Neuronal stem cell (in vitro differentiated cells): ENCODE measurements around the gene REC114.

Source experiments
- DNase-seq: peaks from one replicate; pipeline ENCODE4 v3.0.0-alpha.2; 2013; ENCODE audit warnings: low spot score
- H2AFZ ChIP-seq: one replicate; pipeline ENCODE4 v1.6.1; 2013; ENCODE audit warnings: mild to moderate bottlenecking, low read length, inconsistent platforms
- H2AK5ac ChIP-seq: 2 replicates; pipeline ENCODE4 v1.6.1; 2013; ENCODE audit warnings: low read depth, mild to moderate bottlenecking, inconsistent platforms, low read length, moderate library complexity, mixed read lengths
- H2BK120ac ChIP-seq: 2 replicates; pipeline ENCODE4 v1.6.1; 2013; ENCODE audit warnings: low read depth, mild to moderate bottlenecking, inconsistent platforms, low read length, moderate library complexity, mixed read lengths
- H2BK12ac ChIP-seq: one replicate; pipeline ENCODE4 v1.6.1; 2013; ENCODE audit warnings: low read length, inconsistent platforms
- H2BK15ac ChIP-seq: 2 replicates; pipeline ENCODE4 v1.6.1; 2013; ENCODE audit warnings: mild to moderate bottlenecking, low read length, inconsistent platforms, mixed read lengths
- H2BK5ac ChIP-seq: one replicate; pipeline ENCODE4 v1.6.1; 2013; ENCODE audit warnings: inconsistent platforms, mild to moderate bottlenecking, low read length, moderate library complexity
- H3K14ac ChIP-seq: one replicate; pipeline ENCODE4 v1.6.1; 2013; ENCODE audit warnings: low read length, inconsistent platforms
- H3K18ac ChIP-seq: 2 replicates; pipeline ENCODE4 v1.6.1; 2013; ENCODE audit warnings: low read length, inconsistent platforms
- H3K23ac ChIP-seq: 2 replicates; pipeline ENCODE4 v1.6.1; 2013; ENCODE audit warnings: low read depth, mild to moderate bottlenecking, mixed read lengths, low read length, inconsistent platforms; ENCODE audit not compliant: poor library complexity
- H3K27ac ChIP-seq: replicated peaks from 3 replicates; pipeline ENCODE4 v1.5.1; 2013; ENCODE audit warnings: low read length, inconsistent platforms
- H3K27me3 ChIP-seq, 3 experiments: 2 replicates each; pipeline ENCODE4 v1.6.1; 2013; ENCODE audit warnings: low read length in 3 of 3, mild to moderate bottlenecking in 2 of 3, inconsistent platforms in 1 of 3, low read depth in 1 of 3, mixed read lengths in 1 of 3, moderate library complexity in 1 of 3; ENCODE audit not compliant: control insufficient read depth in 3 of 3, insufficient read depth in 3 of 3
- H3K36me3 ChIP-seq, 2 donors: replicated peaks in 1 of 2; 2 replicates each; pipeline ENCODE4 v1.6.1; 2013; ENCODE audit warnings: low read length in 2 of 2; ENCODE audit not compliant: control insufficient read depth in 2 of 2, insufficient read depth in 2 of 2
- H3K4ac ChIP-seq: 2 replicates; pipeline ENCODE4 v1.6.1; 2013; ENCODE audit warnings: inconsistent platforms, mild to moderate bottlenecking, low read length, moderate library complexity
- H3K4me1 ChIP-seq, 2 donors: 1 replicate in 1 of 2; 2 replicates in 1 of 2; pipeline ENCODE4 v1.6.1; 2013; ENCODE audit warnings: low read length in 2 of 2, low read depth in 1 of 2; ENCODE audit not compliant: control insufficient read depth in 2 of 2, insufficient read depth in 1 of 2
- H3K4me2 ChIP-seq: one replicate; pipeline ENCODE4 v1.6.1; 2013; ENCODE audit warnings: mild to moderate bottlenecking, low read length, inconsistent platforms; ENCODE audit not compliant: insufficient read depth, poor library complexity, severe bottlenecking
- H3K4me3 ChIP-seq, 2 donors: 2 replicates each; pipeline ENCODE4 v1.5.1; 2013; ENCODE audit warnings: low read length in 2 of 2, mild to moderate bottlenecking in 2 of 2, inconsistent platforms in 1 of 2, moderate library complexity in 1 of 2
- H3K79me1 ChIP-seq: one replicate; pipeline ENCODE4 v1.6.1; 2013; ENCODE audit warnings: low read depth, mild to moderate bottlenecking, inconsistent platforms, low read length, moderate library complexity
- H3K9ac ChIP-seq: one replicate; pipeline ENCODE4 v1.6.1; 2013; ENCODE audit warnings: mild to moderate bottlenecking, low read depth, low read length, inconsistent platforms; ENCODE audit not compliant: poor library complexity
- H3K9me3 ChIP-seq, 2 donors: replicated peaks in 1 of 2; 2 replicates each; pipeline versions ENCODE3 to v1.6.1; 2013; ENCODE audit warnings: low read length in 2 of 2, mild to moderate bottlenecking in 2 of 2, inconsistent platforms in 1 of 2, low read depth in 1 of 2, mixed read lengths in 1 of 2, moderate library complexity in 1 of 2; ENCODE audit not compliant: control insufficient read depth in 2 of 2, insufficient read depth in 1 of 2
- H4K8ac ChIP-seq: one replicate; pipeline ENCODE4 v1.6.1; 2013; ENCODE audit warnings: low read depth, mild to moderate bottlenecking, inconsistent platforms, low read length, moderate library complexity
- H4K91ac ChIP-seq: one replicate; pipeline ENCODE4 v1.6.1; 2013; ENCODE audit warnings: low read length, low read depth, mild to moderate bottlenecking, inconsistent platforms; ENCODE audit not compliant: poor library complexity
- WGBS, 2 donors: extraction: QIAGEN DNeasy Blood & Tissue Kit; methylation state at CpG; one replicate each; pipeline ENCODE4 v1.1.7; 2013; ENCODE audit warnings: missing lambda C conversion rate in 2 of 2, mixed read lengths in 1 of 2; ENCODE audit not compliant: insufficient read length in 2 of 2, insufficient replicate concordance in 1 of 2; ENCODE audit errors: extremely low coverage in 2 of 2; 5-methylcytosine and 5-hydroxymethylcytosine counted together

The REC114 gene

DNA sequence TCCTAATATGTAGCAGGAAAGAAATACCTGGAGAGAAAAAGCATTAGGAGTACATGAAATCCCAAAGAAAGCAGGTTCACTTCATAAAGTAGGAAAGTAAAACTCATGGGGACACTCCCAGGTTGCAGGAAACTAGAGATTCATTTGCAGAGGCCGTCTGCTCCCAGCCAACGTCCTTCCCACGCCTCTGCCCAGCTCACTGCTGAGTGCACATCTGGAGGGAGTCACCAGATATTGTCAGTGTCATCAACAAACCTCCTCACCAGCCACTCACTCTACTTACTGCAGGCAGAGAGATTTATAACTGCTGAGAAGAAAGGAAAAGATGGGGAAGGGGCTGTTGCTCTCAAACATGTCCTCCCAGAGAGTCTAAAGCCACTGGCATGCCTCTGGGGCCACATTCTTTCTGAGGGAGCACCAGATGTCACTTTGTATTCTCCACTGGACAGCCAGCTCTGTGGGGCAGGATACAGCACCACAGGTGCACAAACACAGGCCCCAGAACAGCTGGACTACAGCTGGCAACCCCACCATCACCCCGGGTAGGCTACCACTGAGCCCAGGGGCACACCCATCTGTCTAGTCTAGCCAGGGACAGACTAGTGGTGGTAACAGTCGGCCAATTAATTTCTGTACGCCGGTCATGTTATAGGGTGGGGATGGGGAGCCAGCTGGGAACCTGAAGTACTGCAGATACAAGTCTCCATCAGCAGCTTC, 125.8 kb downstream of the REC114 start:
- Histone ChIP-seq H3K4ac (no peak overlapping the region), H3K9me3 (no peaks in the 10 kb centered on the region), H3K23ac (no peak overlapping the region), H2BK5ac (no peak overlapping the region), H3K4me2 (no peak overlapping the region), H3K18ac (no peak overlapping the region), H2AK5ac (no peak overlapping the region), H4K91ac (no peak overlapping the region), H3K79me1 (no peaks in the 10 kb centered on the region), H3K9ac (no peak overlapping the region), H2BK120ac (no peak overlapping the region), H3K4me1 (peaks cover 0 to 10% of the 10 kb centered on the region in 2 donors), H3K27me3 (no peaks in the 10 kb centered on the region), H2BK15ac (no peak overlapping the region), H3K14ac (no peak overlapping the region), H3K27ac (no peak overlapping the region), H4K8ac (no peak overlapping the region), H3K36me3 (peaks cover 29 to 93% of the 10 kb centered on the region in 2 donors), H2BK12ac (no peak overlapping the region), H2AFZ (no peak overlapping the region), H3K4me3 (no peak overlapping the region)
- no peak for DNase-seq
- no CpG with 5 or more reads among the region's 7 CpGs for WGBS, 2 donors

DNA sequence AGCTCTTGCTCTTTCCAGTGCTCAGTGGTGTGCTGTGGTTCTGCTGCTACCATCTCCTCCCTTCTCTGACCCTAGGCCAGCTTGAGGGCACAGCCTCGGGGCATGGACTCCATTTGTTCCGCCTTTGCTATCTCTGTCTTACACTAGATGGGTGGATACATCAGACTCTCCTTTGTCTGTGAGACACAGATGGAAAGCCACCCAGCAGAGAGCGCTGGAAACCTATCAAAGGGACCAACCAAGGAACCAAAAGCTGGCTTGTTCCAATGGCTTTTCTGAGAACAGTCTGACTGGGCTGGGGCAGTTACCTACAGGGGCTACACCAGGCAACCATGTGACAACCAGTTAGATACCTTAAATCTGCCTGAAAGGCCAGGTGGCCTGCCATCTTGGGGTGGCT, 126.4 kb downstream of the REC114 start:
- H3K4ac ChIP-seq, result no peak overlapping the region
- no peaks in the 10 kb centered on the region for H3K27me3 ChIP-seq
- no peak for DNase-seq
- no peak overlapping the region for H3K4me3 ChIP-seq
- H3K23ac ChIP-seq, result no peak overlapping the region
- no peak overlapping the region for H2BK5ac ChIP-seq
- H2BK15ac ChIP-seq, result no peak overlapping the region
- no peak overlapping the region for H2AFZ ChIP-seq
- peaks cover 0 to 8% of the 10 kb centered on the region in 2 donors for H3K4me1 ChIP-seq
- no peak overlapping the region for H4K91ac ChIP-seq
- no peak overlapping the region for H3K14ac ChIP-seq
- no peak overlapping the region for H2BK12ac ChIP-seq
- H4K8ac ChIP-seq, result no peak overlapping the region
- no CpG with 5 or more reads among the region's 3 CpGs for WGBS, 2 donors
- H3K4me2 ChIP-seq, result no peak overlapping the region
- H3K27ac ChIP-seq, result no peak overlapping the region
- H2BK120ac ChIP-seq, result no peak overlapping the region
- no peak overlapping the region for H3K9ac ChIP-seq
- peaks cover 30 to 94% of the 10 kb centered on the region in 2 donors for H3K36me3 ChIP-seq
- no peak overlapping the region for H3K18ac ChIP-seq
- H2AK5ac ChIP-seq, result no peak overlapping the region
- no peaks in the 10 kb centered on the region for H3K79me1 ChIP-seq
- no peaks in the 10 kb centered on the region for H3K9me3 ChIP-seq

GRCh38 chr15:73570355-73571032, 127.5 kb downstream of the REC114 start:
- Histone ChIP-seq H4K91ac (no peak overlapping the region), H3K4me1 (no peaks in the 10 kb centered on the region), H3K4me3 (no peak overlapping the region), H2BK120ac (no peak overlapping the region), H3K9ac (no peak overlapping the region), H2AFZ (no peak overlapping the region), H3K18ac (no peak overlapping the region), H3K4me2 (no peak overlapping the region), H3K9me3 (no peaks in the 10 kb centered on the region), H3K36me3 (peaks cover 30 to 93% of the 10 kb centered on the region in 2 donors), H3K27me3 (no peaks in the 10 kb centered on the region), H3K4ac (no peak overlapping the region), H2BK12ac (no peak overlapping the region), H2BK15ac (no peak overlapping the region), H3K23ac (no peak overlapping the region), H4K8ac (no peak overlapping the region), H3K14ac (no peak overlapping the region), H3K79me1 (no peaks in the 10 kb centered on the region), H2AK5ac (no peak overlapping the region), H2BK5ac (no peak overlapping the region), H3K27ac (no peak overlapping the region)
- DNase-seq, result no peak
- WGBS, 2 donors, result no CpG with 5 or more reads among the region's 7 CpGs

GRCh38 chr15:73571346-73571745, 128.4 kb downstream of the REC114 start:
- DNase-seq, result no peak
- no CpG with 5 or more reads among the region's 5 CpGs for WGBS, 2 donors
- Histone ChIP-seq H3K27ac (no peak overlapping the region), H3K18ac (no peak overlapping the region), H2AK5ac (no peak overlapping the region), H2BK120ac (no peak overlapping the region), H3K14ac (no peak overlapping the region), H3K4me3 (no peak overlapping the region), H3K4ac (no peak overlapping the region), H3K4me2 (no peak overlapping the region), H3K79me1 (no peaks in the 10 kb centered on the region), H2AFZ (no peak overlapping the region), H4K8ac (no peak overlapping the region), H3K9ac (no peak overlapping the region), H2BK15ac (no peak overlapping the region), H3K9me3 (no peaks in the 10 kb centered on the region), H3K23ac (no peak overlapping the region), H3K4me1 (no peaks in the 10 kb centered on the region), H2BK12ac (no peak overlapping the region), H3K36me3 (peaks cover 33 to 93% of the 10 kb centered on the region in 2 donors), H2BK5ac (no peak overlapping the region), H4K91ac (no peak overlapping the region), H3K27me3 (no peaks in the 10 kb centered on the region)
